NCI-H2081 treated with DMSO at 0.1 percent for 48 hours (cell line): ENCODE data around the gene SERPING1.

Experiments used
- DNase-seq: peaks from one replicate; lab custom pipeline; 2025; lab: John Stamatoyannopoulos, UW

The SERPING1 gene

GRCh38 chr11:57597916-57598830 is 688 bp downstream of the SERPING1 start:
- no peak for DNase-seq

- no peak for DNase-seq
These were observed 1.3 kb downstream of the SERPING1 start for GRCh38 chr11:57598831-57599155.

GRCh38 chr11:57599381-57599780 is 1.9 kb downstream of the SERPING1 start:
- DNase-seq, result no peak

- no peak for DNase-seq
These were observed 3.8 kb downstream of the SERPING1 start for GRCh38 chr11:57601297-57601696.

GRCh38 chr11:57604296-57605027 is 7.0 kb downstream of the SERPING1 start:
- no peak for DNase-seq

- no peak for DNase-seq
These were observed 7.5 kb downstream of the SERPING1 start for GRCh38 chr11:57605028-57605420.

GRCh38 chr11:57610170-57610569 is 12.7 kb downstream of the SERPING1 start:
- DNase-seq, result no peak

- DNase-seq, result no peak
These were observed 16.8 kb downstream of the SERPING1 start for GRCh38 chr11:57614234-57614772.

- no peak for DNase-seq
These were observed 17.8 kb downstream of the SERPING1 start for GRCh38 chr11:57615308-57615707.

- no peak for DNase-seq
These were observed 19.1 kb downstream of the SERPING1 start for GRCh38 chr11:57616595-57616994.

- DNase-seq, result no peak
These were observed 21.0 kb downstream of the SERPING1 start for GRCh38 chr11:57618438-57618837.

- no peak for DNase-seq
These were observed 21.8 kb downstream of the SERPING1 start for GRCh38 chr11:57619331-57619730.

DNA sequence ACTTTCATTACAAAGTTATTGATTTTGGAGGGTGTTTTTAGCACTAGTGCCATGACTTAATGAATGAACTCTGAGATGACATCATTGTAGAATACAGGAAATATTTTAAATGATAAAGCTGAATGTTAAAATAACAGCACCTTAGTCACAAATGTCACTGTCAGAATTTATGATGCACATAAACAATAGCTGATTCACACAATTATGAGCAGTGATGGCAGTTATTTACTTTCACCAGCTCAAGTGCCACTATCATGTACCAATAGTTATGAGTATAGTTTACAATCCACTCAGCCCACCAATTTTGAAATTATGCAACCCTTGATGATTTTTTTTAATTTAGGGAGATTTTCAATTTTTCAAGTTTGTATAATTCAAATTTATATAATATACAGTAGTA is 23.0 kb downstream of the SERPING1 start:
- no peak for DNase-seq

GRCh38 chr11:57622263-57622662 is 24.8 kb downstream of the SERPING1 start:
- no peak for DNase-seq

DNA sequence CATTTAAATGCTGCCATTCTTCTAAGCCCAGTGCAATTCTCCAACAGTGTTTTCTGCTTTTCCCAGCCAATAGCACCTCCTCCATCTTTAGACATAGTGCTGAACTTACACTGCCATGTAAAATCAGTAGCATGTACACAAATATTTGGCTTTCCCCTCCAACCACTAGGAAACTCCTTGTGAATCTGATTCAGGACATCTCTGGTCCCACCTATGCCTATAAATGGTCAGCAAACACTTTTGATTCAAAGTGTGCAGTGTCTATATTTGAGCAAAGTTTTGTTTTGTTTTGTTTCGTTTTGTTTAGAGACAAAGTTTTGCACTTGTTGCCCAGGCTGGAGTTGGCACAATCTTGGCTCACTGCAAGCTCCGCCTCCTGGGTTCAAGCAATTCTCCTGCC is 27.4 kb downstream of the SERPING1 start:
- DNase-seq, result no peak

- no peak for DNase-seq
These were observed 29.4 kb downstream of the SERPING1 start for GRCh38 chr11:57626895-57627294.

DNA sequence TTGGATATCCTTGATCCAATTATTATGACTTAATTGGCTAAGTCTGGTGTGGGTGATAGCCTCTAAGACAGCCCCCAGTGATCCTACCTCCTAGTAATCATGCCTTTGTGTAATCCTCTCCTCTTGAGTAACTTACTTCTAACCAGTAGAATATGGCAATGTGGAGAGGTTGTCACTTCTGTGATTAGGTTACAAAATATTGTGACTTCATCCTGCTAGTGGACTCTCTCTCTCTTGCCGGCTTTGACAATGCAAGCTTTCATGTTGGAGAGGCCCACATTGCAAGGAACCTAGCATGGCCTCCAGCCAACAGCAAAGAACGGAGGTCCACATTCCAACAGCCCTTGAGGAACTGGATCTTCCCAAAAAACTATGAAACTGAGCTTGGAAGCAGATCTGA is 32.7 kb downstream of the SERPING1 start:
- DNase-seq, result no peak

DNA sequence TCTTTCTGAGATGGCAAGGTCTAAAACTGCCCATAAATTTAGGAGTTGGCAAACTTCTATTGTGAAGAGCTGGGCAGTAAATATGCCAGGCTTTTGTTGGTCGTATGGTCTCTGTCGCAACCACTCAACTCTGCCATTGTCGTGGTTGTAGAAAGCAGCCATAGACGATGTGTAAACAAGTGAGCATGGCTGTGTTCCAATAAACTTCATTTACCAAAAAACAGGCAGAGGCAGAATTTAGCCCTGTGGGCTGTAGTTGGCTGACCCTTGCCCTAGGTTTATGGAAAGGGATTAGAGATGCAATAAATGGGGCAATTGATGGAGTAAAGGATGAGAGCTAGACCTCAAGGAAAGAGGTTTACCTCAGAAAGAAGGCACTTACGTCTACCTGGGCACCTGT is 34.6 kb downstream of the SERPING1 start:
- DNase-seq, result no peak

- no peak for DNase-seq
These were observed 36.0 kb downstream of the SERPING1 start for GRCh38 chr11:57633394-57634070.

DNA sequence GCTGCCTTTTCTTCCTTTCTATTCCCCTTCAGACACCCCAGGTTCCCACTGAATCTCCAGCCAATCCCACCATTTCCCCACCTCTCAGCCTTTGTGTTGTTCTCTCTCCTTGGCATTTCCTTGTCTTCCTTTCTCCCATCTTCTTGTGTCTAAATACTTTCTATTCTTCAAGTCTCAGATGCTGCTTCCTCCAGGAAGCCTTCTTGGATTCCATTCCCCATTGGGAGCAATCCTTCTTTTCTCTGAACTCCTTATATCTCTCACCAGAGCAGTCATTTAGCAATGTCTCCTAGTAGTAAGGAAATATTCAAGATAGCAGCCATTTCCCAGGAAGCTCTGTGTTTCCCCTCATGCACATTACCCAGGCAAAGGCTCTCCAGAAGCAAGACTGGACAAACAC is 36.8 kb downstream of the SERPING1 start:
- DNase-seq, result no peak

GRCh38 chr11:57635246-57635645 is 37.8 kb downstream of the SERPING1 start:
- no peak for DNase-seq

DNA sequence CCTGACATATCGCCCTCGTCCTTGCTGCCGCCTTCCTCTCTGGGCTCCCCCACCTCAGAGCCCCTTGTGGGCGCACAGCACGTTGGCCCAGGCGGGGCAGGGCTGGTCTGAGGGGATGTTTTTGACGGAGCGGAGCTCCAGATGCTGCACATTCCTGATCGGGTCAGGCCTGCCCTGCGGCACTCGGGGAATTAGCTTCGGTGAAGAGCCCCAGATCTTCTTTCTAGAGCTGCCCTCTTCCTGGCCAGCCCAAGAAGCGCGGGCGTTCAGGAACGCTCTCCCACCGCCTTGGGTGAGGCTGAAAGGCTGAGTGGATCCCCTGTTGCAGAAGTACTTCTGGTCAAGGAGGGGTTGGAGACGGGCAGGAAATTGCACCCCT is 40.1 kb downstream of the SERPING1 start:
- DNase-seq, result no peak
